NCI-H69 (cell line): Measurements from ENCODE around the gene GRK3.

Experiments used
- DNase-seq: peaks from one replicate; lab custom pipeline; 2025; lab: John Stamatoyannopoulos, UW

GRK3 gene

DNA sequence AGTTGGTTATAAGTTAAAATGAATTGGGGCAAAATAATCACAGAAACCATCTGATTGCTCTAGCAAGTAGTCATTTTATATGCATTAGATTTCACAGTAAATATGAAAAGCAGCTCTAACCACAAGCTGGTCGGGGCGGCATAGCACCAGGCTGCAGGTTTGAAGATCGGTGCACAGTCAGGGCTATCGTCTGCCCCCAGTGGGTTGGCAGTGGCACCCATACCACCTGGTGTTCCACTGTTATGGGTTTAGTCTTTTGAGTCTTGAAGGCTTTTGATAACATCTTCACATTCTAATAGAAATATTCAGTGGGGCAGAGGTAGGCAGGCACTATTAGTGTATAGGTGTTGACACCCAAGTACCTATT, 62.1 kb downstream of the GRK3 start:
- DNase-seq, result no peak

DNA sequence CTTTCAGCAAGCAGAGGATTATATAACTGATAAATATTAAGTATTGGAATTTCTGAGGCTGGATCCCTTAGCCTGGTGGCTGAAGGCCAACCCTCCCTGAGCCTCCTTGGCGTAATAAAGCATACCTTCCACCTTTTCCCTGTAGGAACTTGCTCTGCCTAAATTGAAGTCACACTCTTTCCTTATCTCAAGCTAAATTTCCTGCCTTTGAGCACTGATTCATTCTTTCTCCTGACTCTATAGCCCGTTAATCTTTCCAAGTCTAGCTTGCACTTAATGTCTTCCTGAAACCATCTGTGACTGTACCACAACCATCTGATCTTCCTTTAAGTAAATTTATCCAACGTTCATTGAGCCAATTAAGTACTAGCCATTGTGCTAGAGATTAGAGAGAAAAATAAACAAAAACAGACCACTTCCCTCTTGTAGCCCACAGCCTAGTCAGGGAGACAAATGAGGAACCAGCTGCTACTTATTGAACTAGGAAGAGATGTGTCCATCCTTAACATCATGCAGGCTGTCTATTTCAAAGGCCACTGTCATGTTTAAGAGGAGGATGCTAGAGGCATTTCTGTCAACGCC, 62.9 kb downstream of the GRK3 start:
- DNase-seq, result peak; percentile 83

DNA sequence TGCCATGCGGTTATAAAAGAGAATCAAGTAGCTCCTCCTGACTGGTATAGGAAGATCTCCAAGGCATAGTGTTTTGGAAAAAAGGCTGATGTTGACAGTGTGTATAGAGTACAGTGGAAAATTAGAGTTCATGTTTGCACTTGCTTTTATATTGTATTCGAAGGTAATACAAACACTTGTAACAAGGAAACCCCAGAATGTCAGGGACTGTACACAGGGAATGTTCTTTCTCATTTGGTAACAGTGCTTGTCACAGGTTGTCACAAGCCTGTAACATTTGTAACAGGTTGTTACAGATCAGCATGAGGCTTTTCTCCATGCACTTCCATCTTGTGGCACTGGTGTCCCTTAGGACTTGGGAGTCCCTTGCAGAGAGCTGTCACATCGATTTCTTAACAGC, 64.0 kb downstream of the GRK3 start:
- DNase-seq, result peak; percentile 64

DNA sequence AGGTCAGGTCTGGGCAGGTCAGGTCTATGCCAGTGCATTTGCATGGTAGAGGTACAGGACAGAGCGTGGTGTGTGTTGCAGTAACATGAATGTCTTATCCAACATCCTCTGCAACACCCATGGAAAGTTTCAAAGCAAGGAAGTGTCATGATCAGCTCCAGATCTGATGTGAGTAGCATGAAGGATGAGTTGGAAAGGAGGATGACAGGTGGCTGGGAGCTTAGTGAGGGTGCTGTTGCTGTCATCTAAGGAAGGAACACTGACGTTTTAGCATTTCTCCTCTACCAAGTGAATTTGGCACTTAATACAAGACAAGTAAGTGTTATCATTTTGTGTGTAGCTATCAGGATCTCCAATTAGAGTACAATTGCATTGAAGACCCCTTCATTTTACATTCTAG, 65.1 kb downstream of the GRK3 start:
- no peak for DNase-seq

DNA sequence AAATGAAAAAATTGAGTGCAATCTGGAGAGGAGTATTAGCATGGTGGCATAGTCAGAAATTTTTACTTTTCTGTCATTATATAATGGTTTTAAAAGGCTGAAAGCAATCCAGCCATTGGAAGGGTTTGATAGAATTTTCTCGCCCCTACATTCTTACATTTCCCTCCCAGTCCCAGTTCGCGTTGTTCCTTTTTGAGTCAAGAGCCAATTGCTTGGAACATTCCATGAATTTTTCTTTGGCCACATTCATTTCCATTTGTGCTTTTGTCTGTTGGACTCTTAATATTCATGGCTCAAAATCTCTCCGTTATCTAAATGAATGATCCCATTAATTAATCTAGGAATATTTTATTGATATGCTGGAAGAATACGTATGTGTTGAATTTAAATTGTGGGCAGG, 66.0 kb downstream of the GRK3 start:
- no peak for DNase-seq

DNA sequence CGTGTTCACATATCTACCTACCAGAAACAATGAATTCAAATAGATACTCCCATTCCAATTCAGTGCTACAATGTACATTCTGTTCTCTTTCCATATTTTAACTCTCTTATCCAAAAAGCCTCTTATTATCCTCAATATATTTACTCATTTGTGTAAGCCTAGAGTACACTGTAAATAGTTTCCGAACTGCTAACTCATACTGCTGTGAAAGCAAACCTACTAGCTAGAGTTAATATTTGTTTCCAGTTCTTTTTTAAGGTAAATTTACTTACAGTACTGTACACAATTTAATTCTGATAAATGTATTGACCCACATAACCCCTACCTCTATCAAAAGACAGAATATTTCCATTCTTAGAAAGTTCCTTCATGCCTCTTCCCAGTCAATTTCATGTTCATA, 71.8 kb downstream of the GRK3 start:
- no peak for DNase-seq

DNA sequence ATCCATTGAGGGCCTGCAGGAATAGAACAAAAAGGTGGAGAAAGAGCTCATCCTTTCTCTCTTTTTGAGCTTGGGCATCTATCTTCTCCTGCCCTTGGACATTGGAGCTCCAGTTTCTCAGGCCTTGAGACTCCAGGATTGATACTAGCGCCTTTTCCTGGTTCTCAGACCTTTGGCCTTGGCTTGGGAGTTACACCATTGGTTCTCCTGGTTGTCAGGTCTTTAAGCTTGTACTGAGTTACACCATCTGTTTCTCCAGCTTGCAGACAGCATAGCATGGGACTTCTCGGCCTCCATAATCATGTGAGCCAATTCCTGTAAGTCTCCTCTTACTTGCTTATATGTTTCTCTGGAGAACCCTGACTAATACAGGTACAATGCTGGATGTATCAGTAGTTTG, 72.6 kb downstream of the GRK3 start:
- DNase-seq, result no peak

DNA sequence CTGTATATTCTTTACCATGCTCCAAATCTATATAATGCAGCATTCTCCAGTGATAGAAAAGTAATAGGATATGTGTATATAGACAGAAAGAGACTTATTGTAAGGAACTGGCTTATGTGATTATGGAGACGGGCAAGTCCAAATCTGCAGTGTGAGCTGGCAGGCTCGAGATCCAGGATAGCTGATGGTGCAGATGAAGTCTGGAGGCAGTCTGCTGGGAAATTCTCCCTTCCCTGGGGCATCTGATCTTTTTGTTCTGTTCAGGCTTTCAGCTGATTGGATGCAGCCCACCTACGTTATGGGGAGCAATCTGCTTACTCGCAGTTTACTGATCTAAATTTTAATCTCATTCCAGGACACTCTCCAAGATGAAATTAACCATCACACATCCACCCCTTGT, 73.2 kb downstream of the GRK3 start:
- no peak for DNase-seq

DNA sequence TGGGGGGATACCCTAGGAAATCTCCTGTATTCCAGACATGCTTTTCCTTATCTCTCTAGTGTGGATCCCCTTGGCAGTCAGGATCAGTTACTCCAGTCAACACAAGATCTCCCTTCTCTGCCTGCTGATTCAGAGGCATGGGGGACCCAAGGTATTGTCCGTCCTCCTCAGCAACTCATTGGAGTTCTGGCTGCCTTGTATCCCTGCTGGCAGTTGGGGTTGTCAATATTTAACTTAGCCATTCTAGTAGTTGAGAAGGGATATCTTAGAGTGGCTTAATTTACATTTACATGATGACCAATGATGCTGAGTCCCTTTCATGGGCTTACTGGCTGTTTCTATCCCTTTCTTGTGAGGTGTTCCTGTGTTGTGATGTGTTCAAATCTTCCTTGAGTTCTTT, 74.2 kb downstream of the GRK3 start:
- no peak for DNase-seq

DNA sequence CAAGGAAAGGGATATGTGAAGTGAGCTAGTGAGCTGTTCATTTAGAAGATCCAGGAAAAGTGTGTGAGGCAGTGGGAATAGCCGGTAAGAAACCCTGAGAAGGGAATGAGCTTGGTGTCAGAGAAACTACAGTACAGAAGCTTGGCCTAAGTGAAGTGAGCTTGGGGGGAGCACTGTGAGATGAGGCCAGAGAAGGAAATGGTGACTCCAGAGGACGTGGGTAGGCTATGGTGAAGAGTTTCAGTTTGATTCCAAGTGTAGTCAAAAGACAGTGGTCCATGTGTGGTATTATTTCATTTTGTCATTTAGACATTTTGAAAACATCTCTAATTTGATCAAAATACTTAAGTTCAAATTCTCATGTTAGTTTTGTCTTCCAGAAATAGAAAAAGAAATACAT, 77.2 kb downstream of the GRK3 start:
- DNase-seq, result no peak

DNA sequence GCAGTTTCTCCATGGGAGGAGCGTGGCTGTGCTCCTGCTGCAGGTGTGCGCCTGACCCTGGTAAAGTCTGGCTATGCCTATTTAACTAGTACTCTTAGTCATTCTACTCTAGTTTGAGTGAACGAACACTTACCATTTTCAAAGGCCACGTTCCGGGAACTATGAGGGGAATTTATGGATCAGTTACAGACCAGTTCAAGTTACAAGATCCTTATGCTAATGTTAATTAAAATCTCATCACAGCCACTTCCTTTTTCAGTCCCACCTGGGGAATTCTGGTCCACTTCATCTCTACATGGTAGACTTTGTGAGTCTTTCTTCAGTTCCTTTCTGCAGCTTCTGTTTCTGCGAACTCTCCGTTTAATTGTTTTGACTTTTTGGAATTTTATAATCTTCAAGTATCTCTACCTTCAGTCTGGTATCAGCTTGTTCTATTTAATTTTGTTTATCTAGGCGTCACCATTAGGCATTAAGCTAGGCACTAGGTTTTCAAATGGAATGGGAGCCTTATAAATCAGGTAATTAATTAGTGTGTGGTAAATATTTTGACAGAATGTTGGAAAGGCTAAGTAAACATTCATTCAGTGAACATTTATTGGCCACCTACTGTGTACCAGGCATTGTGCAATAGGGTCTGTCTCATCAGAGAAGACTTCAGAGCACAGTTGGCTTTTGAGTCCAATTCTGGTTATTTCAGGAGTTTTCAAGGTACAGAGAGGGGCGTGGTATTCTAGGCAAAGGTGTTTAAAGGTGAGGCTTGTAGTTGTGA, 78.9 kb downstream of the GRK3 start:
- DNase-seq, result peak; percentile 54

DNA sequence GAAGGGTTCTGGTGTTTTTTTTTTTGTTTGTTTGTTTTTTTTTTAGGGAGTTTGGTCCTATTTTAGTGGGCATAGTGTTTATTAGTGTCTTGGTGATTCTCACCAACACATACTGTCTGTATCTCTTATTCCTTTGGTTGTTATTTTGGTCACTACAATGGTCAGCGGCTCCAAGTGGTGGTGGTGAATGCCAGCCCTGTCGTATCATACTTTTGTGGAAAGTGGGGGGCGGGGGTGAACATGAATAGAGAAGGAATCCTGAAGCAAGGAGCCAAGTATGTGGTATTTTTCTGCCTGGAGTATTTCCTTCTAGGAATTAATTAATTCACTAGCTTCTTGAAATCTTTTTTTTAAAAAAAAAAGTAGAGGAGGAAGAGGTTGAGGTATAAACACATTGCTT, 79.6 kb downstream of the GRK3 start:
- no peak for DNase-seq

DNA sequence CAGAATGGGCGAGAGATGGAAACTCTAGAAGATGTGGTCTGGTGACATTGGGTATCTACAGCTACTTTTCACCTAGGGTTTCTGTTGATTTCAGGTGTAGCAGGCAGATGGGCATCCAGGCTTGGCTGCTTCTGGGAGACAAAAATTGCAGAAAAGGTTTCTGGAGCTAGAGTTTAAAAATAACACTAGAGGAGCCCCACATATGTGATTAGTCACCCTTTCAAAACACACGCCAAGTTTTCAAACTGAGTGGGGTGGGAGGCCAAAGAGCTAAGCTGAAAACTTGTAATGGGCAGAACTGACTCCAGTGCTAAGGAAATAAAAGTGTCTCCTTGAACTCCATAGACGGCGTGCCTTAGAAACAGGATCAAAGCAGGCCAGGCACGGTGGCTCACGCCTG, 80.8 kb downstream of the GRK3 start:
- DNase-seq, result no peak

DNA sequence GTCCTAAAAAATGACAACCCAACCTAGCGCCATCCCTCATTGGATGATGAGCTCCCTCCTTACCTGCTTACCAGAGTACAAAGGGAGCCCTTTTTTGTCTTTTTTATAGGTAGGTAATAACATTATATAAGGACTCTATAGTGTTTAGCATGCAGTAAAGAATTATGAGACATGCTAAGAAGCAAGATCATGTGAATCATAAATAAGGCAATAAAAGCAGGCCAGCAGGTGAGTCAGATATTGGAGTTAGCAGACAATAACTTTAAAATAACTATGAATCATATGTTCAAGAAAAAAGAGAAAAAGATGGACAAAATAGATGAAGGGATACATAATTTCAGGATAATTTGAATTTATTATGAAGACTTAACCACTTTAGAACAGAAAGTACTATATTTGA, 81.5 kb downstream of the GRK3 start:
- no peak for DNase-seq

DNA sequence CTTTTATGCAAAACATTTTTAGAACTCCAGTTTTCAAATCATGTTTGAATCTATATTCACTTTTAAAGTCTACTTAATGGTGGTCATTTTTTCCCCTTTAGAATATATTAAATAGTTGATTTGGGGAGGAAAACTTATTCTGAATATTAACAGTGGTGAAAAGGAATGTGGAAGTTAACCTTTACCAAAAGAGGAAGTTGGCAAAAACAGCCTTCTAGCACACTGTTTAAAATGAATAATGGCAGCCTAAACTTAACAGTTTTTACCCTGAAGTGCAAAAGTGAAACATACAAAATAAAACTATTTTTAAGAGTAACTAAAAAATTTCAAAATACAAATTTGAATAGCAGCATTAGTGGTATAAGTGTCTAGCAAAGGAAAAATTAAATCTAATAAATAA, 86.4 kb downstream of the GRK3 start:
- no peak for DNase-seq

DNA sequence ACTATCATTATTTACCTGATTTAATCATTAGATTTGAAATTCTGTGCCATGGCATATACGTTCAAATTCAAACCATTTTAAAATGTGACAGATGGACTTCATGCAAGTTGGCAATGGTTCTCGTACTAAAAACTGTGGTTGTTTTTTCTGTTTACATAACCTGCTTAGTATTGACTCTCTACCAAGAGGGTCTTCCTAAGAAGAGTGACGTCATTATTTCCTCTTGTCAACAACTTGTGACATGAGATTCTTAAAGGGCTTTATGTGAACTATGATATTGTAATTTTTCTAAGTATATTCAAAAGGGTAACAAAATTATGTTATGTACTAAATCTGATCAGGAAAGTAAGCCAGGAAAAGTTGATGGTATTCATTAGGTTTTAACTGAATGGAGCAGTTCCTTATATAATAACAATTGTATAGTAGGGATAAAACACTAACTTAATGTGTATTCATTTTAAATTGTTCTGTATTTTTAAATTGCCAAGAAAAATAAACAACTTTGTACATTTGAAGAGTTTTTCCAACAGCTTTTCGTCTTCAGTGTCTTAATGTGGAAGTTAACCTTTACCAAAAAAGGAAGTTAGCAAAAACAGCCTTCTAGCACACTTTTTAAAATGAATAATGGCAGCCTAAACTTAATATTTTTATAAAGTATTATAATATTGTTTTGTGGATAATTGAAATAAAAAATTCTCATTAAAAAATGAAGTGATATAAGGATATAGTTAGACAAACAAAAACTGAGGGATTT, 87.0 kb downstream of the GRK3 start:
- peak; percentile 65 for DNase-seq

DNA sequence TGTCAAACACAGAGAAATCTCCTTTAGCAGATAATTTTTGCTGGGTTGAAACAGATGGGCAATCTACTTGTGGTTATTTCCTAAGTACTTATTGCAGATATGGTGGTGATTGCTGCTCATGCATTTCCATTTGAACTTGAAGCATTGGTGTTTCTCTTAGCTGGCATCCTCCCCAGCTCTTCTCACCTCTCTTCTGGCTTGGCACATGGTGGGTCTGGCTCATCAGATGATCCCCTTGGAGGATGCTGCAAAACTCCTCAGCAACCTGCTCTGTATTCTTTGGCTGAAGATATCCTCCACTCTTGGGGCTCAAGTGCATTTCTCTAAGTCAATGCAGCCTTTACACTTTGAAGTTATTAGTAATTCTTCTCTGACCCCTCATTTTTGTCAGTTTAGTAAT, 90.2 kb downstream of the GRK3 start:
- no peak for DNase-seq

DNA sequence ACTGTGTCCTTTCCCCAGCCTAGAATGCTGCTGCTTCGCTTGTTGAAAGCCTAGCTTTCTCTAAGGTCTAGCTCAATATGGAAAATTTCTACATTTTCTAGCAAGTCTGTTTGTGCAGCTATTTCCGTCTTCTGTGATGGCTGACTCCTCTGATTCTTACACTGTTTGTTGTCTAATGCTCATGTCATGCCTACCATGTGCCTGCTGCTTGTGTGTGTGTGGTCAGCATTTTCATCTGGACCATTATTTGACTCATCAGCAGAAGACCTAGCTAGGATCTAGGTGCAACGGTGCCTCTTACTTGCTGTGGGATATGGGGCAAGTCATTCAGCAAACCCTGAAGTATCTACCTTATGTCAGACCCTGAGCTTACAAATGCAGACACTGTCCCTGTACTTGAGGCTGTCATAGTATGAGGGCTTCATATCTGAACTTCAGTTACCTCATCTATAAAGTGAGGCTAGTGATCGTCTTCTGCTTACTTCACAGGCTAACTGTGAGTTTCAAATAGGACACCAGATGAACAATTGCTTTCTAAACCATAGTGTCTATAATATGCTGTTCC, 91.0 kb downstream of the GRK3 start:
- no peak for DNase-seq

DNA sequence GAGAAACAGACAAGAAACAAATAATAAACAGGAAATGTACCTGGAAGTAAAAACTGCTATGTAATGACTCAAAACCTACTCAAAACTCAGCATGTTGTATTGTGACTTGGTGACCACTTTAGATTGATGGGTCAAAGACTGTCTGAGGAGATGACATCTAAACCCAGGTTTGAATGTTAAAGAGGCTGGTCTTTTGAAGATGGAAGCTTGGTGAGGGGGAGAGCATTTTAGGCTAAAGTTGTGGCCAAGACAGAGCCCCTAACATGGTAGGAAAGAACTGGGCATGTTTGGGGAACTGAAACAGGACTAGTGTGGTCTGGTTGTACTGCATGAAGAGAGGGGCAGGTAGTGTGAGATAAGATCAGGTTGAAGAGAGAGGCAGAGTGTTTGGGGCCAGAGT, 92.2 kb downstream of the GRK3 start:
- DNase-seq, result no peak

DNA sequence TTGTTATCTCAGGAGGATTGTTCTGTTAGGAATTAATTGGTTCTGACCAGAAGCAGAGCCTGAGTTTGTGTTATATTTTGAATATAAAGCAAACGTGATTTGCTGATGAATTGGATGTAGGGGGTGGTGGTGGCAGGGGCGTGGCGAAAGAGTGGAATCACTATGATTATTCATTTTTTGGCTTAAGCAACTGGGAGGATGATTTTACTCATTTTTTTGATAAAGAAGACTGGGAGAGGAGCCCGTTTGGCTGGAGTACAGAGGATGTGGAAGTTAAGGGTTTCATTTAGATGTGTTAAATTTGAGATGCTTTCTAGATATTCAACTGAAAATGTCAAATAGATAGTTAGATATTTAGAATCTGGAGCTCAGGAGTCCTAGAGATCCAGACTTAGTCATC, 94.2 kb downstream of the GRK3 start:
- DNase-seq, result no peak

DNA sequence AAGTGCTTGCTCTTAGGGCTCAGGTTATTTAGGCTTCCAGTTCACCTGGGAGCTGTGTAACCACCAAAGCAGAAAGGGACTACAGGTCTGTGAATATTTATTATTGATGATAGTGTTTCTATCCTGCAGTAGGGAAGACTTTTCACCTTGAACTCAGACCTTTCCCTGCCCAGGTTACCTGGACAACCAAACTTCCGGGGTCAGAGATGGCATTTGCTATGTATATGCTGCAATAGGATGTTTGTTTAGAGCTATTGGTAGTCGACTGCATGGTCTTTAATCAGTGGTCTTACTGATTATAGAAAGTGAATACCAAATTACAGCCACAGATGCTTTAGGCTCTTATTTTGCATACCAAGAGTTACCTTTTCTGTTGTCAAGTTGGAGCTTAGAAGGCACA, 94.9 kb downstream of the GRK3 start:
- no peak for DNase-seq

DNA sequence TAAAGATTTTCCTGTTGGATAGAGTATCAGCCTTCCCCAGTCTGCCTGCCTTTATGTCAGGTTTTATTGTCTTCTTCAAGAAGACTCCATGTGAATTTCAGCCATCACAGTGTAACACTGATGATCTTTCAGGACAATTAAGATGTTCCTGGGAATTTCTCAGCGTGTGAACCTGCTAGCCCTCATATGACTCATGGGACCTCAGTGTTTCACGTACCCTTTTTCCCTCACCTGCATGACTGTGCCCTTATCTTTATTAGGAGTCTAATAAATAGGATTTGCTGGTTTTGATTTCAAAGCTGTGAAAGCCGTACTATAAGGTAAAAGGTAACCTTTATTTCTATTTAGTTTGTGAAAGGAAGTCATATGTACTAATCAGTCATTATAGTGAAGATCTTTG, 95.9 kb downstream of the GRK3 start:
- no peak for DNase-seq

DNA sequence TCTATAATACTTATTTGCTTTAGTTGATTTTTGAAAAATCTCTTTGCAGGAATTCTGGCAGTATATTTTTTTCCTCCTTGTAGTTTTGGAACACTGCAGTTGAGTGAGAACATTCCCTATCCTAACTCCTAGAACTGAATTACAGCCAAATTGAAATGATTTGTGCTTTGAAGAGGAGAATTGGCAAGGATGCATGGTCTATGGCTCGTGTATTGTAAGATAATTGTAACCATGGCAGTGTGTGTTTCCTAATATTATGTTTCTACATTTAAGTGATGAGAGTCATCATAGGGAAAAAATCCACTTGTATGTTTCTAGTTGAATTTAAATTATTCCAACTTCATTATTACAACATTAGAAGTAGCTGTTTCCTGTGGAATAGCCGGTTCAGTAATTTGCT, 96.6 kb downstream of the GRK3 start:
- DNase-seq, result no peak
